Stimulated activated CD4-positive, alpha-beta T cell treated with anti-CD3 and anti-CD28 coated beads, Interleukin-12 subunit alpha, Interleukin-12 subunit beta, amount 100 ng/mL, for 24 hours (primary cell): ENCODE measurements around the gene NAA40.

Experiments
- DNase-seq, 2 experiments: peaks; one replicate each; pipeline ENCODE4 v3.0.0-alpha.2; 2020; ENCODE audit warnings: low read depth in 2 of 2

The NAA40 gene

DNA sequence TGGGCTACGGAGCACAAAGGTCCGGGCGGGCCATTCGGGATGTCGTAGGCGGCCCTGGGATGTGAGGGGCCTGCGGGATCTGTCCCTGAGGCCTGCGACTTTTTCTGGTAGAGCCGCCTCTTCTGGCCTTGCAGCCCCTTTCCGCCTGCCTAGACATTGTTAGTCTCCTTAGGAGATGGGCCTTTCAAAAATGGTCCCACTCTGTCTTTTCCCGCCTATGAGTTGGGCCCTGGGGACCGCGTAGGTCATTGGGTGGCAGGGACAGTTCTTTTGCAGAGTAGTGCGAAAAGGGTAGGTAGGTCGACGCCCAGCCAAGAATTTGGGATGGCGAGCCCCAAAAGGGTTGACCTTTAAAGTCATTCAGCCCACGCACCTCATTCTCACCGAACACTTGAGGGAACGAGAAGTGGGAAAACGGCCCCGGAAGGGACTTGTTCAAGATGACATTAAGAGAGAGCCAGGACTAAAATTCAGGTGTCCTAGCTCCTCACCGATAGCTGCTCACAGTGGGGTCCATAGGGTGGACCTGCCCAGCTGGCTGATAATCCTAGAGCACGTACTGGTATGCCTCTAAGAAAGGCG is 48.2 kb downstream of the NAA40 start:
- DNase-seq: no peak

DNA sequence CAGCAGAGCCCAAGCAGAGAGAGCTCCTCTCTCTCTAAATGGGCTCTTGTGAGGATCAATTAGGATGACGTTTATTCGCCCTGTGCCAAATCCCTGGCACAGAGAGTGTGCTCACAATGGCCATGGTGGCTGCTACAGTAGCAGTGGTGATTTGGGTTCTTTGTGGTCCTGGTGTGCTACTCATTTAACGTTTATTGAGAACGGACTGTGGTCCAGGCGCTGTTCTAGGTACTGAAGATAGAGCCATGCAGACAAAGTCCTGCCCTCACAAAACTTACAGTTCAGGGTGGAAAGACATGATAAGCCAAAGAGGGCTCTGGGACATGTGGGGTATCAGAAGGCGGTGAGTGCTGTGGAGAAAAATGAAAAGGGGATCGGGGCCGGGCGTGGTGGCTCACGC is 52.8 kb downstream of the NAA40 start:
- DNase-seq: no peak

DNA sequence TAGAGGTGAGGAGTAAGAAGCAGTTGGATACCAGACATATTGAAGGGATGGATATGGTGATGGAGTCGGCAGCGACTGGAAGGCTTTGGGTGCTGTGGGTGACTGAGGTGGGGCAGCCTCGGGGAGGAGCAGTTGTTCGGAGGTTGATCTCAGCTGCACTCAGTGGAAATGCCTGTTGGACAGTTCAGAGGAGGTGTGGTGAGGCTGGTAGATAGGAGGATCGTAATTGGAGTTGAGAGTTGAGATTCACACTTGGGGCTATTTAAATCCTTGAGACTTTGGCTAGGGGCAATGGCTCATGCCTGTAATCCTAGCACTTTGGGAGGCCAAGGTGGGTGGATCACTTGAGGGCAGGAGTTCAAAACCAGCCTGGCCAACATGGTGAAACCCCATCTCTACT is 54.3 kb downstream of the NAA40 start:
- no peak for DNase-seq

DNA sequence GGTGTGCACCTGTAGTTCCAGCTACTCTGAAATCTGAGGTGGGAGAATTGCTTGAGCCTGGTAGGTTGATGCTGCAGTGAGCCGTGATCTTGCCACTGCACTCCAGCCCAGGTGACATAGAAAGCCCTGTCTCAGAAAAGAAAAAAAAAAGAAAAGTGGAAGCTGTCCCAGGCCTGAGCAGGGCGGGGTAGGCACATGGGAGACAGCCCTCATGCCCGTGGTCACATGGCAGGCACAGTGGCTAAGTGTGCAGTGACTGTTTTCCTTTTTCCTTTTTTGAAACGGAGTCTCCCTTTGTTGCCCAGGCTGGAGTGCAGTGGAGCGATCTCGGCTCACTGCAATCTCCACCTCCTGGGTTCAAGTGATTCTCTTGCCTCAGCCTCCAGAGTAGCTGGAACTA is 55.2 kb downstream of the NAA40 start:
- no peak for DNase-seq

DNA sequence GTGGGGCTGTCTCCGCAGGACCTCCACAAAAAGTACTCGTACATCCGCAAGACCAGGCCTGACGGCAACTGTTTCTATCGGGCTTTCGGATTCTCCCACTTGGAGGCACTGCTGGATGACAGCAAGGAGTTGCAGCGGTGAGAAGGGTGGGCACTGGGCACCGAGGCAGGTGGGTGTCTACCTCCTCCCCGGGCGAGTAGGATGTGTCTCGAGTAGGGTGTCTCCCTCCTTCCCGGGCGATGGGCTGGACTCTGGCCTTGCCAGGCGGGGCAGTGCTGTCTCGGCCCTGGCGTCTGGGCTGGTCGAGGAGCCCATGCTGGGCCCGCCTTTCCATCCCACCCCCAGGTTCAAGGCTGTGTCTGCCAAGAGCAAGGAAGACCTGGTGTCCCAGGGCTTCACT is 57.7 kb downstream of the NAA40 start:
- DNase-seq: no peak

DNA sequence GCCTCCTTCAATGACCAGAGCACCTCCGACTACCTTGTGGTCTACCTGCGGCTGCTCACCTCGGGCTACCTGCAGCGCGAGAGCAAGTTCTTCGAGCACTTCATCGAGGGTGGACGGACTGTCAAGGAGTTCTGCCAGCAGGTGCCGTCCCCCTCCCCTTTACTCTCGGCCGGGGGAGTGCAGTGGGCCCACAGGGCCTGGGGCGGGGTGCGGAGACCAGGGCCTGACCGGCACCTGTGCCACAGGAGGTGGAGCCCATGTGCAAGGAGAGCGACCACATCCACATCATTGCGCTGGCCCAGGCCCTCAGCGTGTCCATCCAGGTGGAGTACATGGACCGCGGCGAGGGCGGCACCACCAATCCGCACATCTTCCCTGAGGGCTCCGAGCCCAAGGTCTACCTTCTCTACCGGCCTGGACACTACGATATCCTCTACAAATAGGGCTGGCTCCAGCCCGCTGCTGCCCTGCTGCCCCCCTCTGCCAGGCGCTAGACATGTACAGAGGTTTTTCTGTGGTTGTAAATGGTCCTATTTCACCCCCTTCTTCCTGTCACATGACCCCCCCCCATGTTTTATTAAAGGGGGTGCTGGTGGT is 58.4 kb downstream of the NAA40 start:
- DNase-seq: no peak

DNA sequence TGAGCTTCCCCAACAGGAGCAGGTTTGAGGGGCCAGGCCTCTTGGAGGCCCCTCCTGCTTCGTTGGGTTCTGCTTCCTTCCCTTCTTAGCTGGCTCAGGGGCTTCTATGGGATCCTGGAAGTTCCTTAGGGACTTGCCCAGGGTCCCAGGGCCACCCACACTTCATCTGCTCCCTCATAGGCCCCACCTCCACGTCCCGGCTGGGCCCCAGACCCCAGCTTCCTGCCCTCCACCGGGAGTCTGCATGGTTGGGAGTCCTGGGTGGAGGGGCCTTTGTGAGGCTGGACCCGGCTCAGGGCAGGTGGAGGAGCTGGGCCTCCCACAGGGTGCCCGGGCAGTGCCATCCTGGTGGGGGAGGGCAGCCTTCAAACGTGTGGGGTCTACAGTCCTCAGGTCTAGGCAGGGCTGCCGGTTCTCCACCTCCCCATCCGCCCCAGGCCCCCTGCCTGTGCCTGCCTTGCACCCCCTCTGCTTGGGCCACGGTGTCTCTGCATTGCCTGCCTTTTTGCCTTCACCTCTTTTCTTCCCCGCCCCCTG is 59.1 kb downstream of the NAA40 start:
- no peak for DNase-seq

DNA sequence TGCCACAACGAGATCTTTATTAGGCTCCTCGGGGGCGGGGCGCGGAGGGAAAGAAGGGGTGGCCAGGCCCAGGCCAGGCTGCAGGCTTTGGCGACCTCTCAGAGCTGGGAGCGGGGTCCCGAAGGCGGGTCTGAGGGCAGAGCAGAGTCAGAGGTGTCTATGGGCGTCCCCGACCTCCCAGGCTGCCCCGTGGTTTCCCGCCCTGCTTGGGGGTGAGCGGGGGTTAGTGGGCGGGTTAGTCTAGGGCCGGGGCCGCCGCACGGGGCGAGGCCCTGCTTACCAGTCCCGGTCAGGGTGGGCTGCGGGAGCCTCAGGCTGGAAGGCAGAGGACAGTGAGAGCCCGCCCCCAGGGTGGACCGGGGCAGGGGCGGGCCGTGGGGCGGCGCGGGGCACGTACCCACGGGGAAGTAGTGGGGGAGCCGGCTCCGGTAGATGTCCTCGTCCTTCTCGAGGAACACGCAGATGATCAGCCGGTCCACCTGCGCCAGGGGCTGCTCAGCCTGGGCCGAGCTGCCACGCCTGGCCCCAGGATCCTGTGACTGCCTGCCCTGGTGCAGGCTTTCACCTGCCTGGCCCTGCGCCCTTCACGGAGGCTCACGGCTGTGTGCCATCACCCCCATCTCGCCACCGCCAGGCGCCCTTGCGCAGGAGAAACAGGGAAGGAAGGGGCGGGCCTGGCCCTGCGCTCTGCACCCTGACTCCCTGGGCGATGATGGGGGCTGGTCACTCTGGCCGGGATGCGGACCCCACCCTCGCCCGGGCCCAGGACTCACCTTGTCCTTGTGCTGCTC is 60.0 kb downstream of the NAA40 start:
- no peak for DNase-seq

DNA sequence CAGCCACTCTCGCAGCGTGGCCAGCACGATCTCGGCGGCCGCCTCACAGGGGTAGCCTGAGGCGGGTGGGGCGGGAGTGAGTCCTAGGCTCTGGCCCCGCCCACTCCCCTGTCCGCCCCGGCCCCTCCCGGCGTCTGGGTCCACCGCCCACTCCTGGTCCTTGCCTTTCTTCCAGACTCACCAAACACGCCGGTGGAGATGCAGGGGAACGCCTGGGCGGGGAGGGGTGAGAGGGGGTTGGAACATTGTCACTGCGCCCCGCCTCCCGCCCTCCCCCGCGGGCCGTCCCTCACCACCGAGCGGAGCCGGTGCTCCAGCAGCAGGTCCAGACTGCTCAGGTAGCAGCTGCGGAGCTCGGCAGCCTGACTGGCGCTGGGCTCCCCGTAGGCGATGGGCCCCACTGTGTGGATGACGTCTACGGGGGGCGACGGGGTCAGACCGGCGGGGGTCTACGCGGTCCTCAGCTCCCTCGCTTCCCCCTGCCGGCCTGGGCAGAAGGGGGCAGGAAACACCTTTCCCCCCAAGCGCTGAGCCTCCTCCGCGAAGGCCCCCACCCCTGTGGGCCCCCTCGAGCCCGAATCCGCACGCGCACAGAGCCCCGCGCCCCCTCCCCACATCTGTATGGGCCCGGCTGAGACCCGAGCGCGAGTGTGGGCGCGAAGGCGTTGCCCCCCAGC is 60.7 kb downstream of the NAA40 start:
- peak; percentile 46 to 57 for DNase-seq

DNA sequence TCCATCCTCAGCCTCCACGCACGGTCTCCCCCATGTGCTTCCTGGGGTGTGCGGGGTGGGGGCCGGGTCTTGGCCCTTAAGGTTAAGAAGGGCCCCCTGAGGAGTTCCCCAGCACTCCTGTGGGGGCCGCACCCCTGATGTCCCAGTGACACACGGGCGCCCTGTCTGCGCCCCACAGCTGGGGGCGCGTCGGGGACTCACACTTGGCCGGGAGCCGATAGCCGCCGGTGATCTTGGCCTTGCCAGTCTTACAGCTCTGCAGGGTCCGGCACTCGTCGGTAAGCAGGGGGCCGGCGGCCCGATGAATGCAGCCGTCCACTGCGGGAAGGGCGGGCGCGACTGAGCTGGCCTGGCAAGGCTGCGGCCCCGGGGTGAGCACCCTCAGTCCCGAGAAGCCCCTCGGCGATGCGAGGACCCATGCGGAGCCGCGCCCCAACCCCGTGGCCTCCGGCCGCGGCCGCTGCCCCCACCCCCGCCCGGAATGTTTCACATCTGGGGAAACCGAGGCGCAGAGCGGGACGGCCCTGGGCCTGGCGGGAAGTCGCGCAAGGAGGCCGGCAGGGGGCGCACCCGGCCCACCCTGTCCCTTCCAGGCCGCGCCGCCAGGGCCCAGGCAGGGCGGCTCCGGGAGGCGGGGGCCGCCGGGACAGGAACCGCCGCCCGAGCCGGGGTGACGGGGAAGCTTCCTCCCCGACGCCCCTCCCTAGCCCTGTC is 61.4 kb downstream of the NAA40 start:
- DNase-seq: peak; percentile 39 to 61

DNA sequence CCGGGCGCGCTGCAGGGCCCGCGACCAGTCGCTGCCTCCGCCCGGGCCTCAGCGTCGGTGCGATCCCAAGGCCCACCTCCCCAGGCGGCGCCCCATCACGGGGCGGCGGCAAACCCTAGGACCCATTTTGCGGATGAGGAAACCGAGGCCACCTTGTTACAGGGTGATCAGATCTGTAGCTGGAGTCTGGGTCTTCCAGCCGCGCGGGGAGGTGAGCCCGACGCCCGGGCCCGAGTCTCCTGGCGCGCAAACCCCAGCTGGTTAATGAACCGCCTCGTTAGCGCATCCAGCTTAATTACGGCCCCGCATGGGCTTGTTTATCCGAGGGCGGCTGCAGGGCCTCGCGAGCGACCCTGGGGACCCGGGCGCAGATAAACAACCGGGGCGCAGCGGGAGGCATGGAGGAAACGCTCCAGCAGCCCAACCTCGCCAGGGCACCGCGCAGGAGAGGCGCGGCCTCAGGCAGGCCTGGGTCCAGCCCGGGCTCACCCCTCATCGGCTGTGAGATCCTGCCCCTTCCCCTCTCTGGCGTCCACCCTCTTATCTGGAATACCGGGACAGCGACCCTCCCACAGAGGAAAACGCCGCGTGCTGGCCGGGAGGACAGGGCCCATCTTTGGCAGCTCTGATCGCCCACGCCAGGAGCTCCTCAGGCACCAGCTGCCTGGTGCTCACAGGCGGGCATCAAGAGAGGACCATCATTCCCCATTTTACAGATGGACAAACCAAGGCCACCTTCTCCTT is 62.1 kb downstream of the NAA40 start:
- no peak for DNase-seq

DNA sequence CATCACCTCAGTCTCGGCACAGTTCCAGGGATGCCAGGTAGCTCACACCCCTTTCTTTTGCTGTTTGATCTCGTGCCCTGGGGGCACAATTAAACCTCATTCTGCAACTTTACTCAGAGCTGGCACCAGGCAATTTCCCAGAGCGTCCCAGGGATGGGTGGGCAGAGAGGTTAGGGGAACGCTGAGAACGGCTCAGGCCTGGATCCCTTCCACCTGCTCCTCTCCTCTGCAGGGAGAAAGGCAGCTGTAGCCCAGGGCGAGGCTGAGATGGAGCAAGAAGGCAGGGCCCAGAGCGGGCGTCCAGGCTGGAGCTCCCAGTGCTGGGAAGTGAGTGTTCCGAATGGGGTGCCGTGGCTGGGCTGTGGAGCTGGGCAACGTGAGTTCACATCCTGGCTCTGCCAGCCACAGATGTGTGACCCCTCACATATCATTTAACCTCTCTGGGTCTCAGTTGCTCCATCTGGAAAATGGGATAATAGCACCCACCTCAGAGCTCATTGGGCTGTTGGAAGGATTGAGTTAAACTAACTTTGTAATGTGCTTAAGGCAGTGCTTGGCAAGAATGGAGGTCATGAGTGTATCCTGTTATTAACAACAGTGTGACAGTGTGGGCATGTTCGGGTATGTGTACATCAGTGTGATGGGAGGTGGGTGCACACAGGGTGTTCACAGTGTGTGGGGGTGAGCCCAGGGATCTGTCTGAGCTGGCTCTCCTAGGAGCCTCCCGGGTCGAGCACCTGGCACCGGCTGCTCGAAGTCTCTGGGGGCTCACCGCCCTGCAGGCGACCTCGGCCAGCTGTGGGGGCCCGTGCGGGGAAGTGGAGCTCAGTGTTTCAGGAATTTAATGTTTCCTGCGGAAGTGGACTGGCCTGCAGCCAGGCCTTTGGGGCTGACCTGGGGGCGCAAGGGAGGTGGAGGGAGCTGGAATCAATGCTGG is 63.0 kb downstream of the NAA40 start:
- no peak for DNase-seq

DNA sequence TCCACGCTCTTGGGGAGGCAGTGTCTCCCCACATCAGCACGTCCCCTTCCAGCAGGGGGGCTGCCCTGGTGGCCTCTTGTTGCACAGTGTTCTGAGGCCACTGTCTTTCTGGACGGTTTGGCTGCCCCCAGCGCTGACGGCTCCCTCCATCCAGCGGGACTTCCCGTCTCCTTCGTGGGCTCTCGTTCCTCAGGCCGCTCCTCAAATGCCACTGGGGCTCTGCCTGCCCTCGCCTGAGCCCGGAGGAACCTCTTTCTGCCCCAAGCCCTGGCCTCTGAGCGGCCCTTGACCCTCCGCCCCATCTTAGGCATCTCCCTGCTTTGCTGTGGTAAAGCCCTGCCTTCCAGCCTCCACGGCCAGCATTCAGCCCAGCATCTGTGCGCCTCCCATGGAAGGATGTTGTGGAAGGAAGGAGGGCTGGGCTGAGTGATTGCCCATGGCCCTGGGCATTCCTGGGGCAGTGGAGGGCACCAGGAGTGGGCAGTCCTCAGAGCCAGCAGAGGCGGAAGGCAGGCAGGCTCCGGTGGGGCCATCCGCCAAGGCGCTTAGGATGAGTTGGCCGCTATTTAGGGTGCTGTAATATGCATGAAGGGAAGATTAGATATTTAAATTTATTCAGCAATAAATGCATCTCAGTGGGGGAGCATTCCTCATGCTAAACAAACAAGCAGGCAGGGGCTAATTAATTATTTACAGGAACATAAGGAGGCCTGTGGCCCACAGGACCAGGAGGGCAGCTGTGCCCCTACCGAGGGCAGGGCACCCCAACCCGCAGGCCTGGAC is 65.2 kb downstream of the NAA40 start:
- no peak for DNase-seq

DNA sequence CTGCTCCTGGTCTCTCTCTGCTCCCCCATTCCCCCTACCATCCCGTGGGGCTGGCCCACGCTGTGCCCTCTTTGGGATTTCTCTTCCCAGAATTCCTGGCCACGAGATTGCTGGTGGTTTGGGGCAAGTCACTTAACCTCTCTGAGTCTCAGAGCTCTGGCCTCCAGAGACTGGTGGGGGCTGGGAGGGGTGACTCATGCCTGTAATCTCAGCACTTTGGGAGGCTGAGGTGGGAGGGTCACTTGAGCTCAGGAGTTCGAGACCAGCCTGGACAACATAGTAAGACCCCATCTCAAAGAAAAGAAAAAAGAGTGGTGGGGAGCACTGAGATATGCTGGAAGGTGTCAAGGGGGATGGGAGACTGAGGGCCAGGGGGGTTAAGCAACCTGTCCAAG is 65.8 kb downstream of the NAA40 start:
- DNase-seq: no peak

DNA sequence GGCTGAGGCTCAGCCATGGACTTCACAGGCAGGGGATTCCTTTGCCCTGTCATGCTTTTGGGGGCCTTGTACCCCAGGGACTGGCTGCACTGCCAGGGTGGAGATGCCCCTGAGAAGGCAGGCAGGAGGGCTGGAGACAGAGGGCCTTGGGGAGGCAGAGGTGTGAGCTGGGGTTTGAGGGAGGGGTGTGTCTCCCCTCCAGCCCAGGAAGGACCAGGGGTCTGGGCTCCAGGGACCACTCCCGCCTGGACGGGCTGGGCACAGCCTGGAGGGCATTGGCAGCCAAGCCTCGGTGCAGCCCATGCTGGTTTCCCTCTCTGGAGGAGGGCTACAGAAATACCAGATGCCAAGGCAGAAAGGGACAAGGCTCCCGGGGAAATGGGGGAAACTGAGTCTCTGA is 66.9 kb downstream of the NAA40 start:
- no peak for DNase-seq

DNA sequence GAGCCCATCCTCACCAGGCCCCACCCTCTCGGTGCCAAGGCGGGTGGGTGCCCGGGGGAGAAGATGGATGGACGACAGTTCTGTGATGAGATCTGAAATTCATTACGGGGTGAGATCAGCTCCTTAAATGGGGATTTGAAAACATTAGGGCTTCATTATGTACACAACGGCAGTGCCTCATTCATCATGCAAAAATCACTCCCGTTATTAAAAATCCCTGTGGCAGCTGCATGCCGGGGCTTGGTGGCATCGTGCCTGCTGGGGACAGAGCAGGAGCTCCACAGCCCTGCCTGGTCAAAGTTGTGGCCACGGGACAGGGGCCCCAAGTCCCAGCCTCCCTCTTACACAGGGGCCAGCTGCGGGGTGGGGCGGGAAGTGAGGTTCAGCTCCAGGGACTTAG is 67.6 kb downstream of the NAA40 start:
- DNase-seq: no peak
